ENCODE measurements around the gene HS3ST3B1.

HS3ST3B1 gene

DNA sequence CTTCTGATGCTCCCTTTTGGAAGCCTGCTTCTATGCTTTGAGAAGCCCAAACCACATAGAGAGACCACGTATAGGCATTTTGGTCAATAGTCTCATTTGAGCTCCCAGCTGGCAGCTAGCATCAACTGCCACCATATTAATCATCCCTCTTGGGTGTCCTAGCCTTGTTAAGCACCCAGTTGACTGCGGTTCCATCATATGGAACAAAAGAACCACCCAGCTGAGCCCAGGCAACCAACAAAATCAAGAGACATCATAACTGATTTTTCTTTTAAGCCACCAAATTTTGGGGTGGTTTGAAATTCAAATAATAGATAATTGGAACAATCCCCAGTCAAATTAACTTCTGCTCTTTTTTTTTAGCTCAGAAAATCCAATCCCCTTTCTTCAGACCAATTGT lies 53.9 kb downstream of the HS3ST3B1 start:
- Histone ChIP-seq H3K36me3 (ENCODE audit: insufficient read depth, low read length) (no peaks in the 10 kb centered on the region), H3K4me1 (ENCODE audit: control insufficient read depth, insufficient read depth, low read length, unreplicated experiment) (no peaks in the 10 kb centered on the region), H3K27ac (ENCODE audit: low read depth, low read length) (no peak overlapping the region), H3K27me3 (ENCODE audit: insufficient read depth, low read length) (no peaks in the 10 kb centered on the region), H3K79me2 (ENCODE audit: control insufficient read depth, insufficient read depth, low read length, unreplicated experiment) (no peaks in the 10 kb centered on the region), H3K4me3 (ENCODE audit: low read depth, low read length) (no peak overlapping the region), H2AFZ (ENCODE audit: low read length, unreplicated experiment) (no peak overlapping the region)

DNA sequence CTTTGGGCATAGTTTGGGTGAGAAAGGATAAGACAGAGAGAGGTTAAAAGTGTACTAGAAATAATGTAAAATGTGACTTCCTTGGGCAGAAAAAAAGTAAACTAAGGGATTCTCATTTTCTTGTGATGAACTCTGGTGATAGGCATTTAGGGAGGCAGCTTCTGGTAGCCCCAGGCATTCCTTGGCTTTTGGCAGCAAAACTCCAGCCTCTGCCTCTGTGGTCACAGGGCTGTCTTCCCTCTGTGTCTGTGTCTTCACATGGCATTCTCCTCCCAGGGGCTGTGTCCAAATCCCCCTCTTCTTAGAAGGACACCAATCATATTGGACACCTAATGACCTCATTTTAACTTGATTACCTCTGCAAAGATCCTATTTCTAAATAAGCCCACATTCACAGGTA lies 54.7 kb downstream of the HS3ST3B1 start:
- Histone ChIP-seq H3K4me3 (ENCODE audit: low read depth, low read length) (no peak overlapping the region), H2AFZ (ENCODE audit: low read length, unreplicated experiment) (no peak overlapping the region), H3K36me3 (ENCODE audit: insufficient read depth, low read length) (no peaks in the 10 kb centered on the region), H3K79me2 (ENCODE audit: control insufficient read depth, insufficient read depth, low read length, unreplicated experiment) (no peaks in the 10 kb centered on the region), H3K27ac (ENCODE audit: low read depth, low read length) (no peak overlapping the region), H3K27me3 (ENCODE audit: insufficient read depth, low read length) (no peaks in the 10 kb centered on the region), H3K4me1 (ENCODE audit: control insufficient read depth, insufficient read depth, low read length, unreplicated experiment) (no peaks in the 10 kb centered on the region)

DNA sequence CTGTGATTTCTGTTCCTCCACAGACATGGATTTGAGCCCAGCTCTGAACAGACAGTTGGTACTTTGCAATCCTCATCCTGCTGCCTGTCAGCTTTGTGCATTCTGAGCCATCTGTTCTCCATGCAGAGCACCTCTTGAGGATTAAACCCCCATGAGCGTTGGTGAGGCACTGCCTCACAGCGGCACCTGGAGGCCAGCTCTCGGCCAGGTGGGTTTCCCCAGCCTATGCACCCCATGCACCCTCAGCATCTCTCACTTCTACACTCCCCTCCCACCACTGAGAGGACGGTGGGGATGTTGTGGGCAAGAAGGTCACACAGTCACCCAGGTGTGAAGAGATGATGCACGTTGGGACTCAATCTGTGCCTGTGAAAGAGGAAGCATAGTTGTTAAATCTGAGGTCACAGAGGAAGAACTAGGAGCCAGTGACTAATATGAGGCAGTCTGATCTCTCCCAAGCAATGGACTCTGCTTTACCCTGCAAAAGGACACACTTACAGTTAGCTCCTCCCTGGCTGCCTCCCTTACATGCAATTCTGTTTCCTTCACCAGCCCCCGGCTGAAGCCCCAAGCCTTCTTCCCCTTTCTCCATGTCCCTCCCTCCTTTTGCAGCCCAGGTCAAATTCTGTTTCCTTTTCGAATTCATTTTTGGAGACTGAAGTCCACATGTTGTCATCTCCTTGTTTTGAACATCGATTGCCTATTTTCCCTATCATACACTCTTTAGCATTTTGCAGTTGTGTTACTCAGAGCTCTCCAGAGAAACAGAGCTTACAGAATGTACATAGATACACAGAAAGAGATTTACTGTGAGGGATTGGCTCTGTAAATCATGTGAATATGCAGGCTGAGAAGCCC lies 58.5 kb downstream of the HS3ST3B1 start:
- no peaks in the 10 kb centered on the region for H3K27me3 ChIP-seq (ENCODE audit: insufficient read depth, low read length)
- H3K36me3 ChIP-seq (ENCODE audit: insufficient read depth, low read length) = no peaks in the 10 kb centered on the region
- H3K79me2 ChIP-seq (ENCODE audit: control insufficient read depth, insufficient read depth, low read length, unreplicated experiment) = no peaks in the 10 kb centered on the region
- H3K4me1 ChIP-seq (ENCODE audit: control insufficient read depth, insufficient read depth, low read length, unreplicated experiment) = no peaks in the 10 kb centered on the region
- H3K27ac ChIP-seq (ENCODE audit: low read depth, low read length) = no peak overlapping the region
- H2AFZ ChIP-seq (ENCODE audit: low read length, unreplicated experiment) = no peak overlapping the region
- no peak overlapping the region for H3K4me3 ChIP-seq (ENCODE audit: low read depth, low read length)

DNA sequence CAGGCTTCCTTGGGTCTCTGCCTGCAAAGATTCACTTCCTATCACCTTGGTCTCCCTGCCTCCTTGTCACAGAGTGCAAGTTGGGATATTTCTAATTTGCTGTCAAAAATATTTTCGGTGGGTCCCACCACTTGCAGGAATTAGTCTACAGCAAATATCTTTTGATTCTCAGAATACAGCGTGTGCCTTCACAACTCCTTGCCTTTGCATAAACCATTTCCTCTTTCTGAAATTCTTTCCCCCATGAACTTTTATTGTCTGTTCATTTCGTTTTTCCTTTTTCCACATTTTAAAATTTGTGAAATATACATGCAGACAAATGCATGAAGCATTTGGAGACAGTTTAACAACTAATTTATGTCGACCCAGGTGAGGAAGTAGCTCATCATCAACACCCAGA lies 60.0 kb downstream of the HS3ST3B1 start:
- Histone ChIP-seq H3K4me3 (ENCODE audit: low read depth, low read length) (no peak overlapping the region), H3K27ac (ENCODE audit: low read depth, low read length) (no peak overlapping the region), H3K79me2 (ENCODE audit: control insufficient read depth, insufficient read depth, low read length, unreplicated experiment) (no peaks in the 10 kb centered on the region), H3K27me3 (ENCODE audit: insufficient read depth, low read length) (no peaks in the 10 kb centered on the region), H3K36me3 (ENCODE audit: insufficient read depth, low read length) (no peaks in the 10 kb centered on the region), H2AFZ (ENCODE audit: low read length, unreplicated experiment) (no peak overlapping the region), H3K4me1 (ENCODE audit: control insufficient read depth, insufficient read depth, low read length, unreplicated experiment) (no peaks in the 10 kb centered on the region)

DNA sequence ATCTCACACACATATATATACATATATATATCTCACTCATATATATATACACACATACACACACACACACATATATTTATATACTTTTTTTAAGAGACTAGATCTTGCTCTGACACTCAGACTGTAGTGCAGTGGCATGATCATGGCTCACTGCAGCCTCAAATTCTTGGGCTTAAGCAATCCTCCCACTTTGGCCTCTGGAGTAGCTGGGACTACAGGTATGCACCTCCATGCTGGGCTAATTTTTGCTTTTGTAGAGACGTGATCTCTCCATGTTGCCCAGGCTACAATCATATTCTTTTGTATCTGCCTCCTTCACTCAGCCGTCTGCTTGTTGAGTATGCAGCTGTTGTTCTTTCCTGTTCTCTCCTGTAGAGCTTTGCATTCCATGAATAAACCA lies 60.6 kb downstream of the HS3ST3B1 start:
- Histone ChIP-seq H3K27ac (ENCODE audit: low read depth, low read length) (no peak overlapping the region), H3K4me1 (ENCODE audit: control insufficient read depth, insufficient read depth, low read length, unreplicated experiment) (no peaks in the 10 kb centered on the region), H2AFZ (ENCODE audit: low read length, unreplicated experiment) (no peak overlapping the region)

DNA sequence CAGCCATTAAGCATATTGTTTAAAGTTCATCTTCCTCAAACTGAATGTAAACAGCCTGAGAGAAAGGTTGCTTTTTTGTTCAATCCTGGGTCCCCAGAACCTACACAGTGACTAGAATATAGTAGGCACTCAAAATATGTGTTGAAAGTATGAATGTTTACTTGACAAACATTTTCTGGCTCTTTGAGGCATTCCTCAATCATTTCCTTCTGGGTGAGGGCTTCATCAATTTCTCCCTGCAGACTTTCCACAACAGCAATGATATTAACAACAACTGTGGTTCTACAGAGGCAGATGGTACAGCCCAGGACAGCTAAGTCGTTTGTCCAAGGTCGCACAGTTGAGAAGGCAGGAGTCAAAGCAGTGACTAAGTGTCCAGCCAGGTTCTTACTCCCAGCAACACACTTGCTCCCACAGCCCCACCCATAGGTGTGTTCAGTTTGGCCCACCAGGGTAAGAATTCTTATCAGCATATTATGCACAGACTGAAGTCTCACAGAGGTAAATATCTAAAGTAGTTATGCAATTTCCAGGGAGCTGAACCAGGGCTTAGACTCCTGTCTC lies 61.1 kb downstream of the HS3ST3B1 start:
- Histone ChIP-seq H3K79me2 (ENCODE audit: control insufficient read depth, insufficient read depth, low read length, unreplicated experiment) (no peaks in the 10 kb centered on the region), H3K4me3 (ENCODE audit: low read depth, low read length) (no peak overlapping the region), H3K4me1 (ENCODE audit: control insufficient read depth, insufficient read depth, low read length, unreplicated experiment) (no peaks in the 10 kb centered on the region), H2AFZ (ENCODE audit: low read length, unreplicated experiment) (no peak overlapping the region), H3K27ac (ENCODE audit: low read depth, low read length) (no peak overlapping the region), H3K36me3 (ENCODE audit: insufficient read depth, low read length) (no peaks in the 10 kb centered on the region), H3K27me3 (ENCODE audit: insufficient read depth, low read length) (no peaks in the 10 kb centered on the region)

More for the DNA sequence above, 60.6 kb downstream of the HS3ST3B1 start:
- Histone ChIP-seq H3K36me3 (ENCODE audit: insufficient read depth, low read length) (no peaks in the 10 kb centered on the region), H3K79me2 (ENCODE audit: control insufficient read depth, insufficient read depth, low read length, unreplicated experiment) (no peaks in the 10 kb centered on the region), H3K27me3 (ENCODE audit: insufficient read depth, low read length) (no peaks in the 10 kb centered on the region), H3K4me3 (ENCODE audit: low read depth, low read length) (no peak overlapping the region)

DNA sequence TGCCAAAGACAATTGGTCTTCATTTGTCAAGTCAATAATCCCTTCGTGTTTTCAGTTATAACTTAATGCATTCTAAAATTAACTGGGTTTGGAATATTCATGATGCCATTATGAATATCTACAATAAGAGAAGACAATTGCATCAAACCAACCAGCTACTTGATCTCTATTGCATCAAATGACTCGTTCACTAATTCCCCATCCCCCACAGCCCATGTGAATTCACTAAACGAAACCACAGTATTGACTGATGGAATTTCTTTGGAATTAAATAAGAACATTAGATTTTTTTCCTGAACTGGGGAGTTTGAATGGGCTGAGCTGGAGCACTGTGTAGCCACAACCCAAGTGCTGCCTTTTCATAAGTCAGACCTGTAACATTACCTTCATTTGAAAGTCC lies 65.3 kb downstream of the HS3ST3B1 start:
- Histone ChIP-seq H2AFZ (ENCODE audit: low read length, unreplicated experiment) (no peak overlapping the region), H3K27ac (ENCODE audit: low read depth, low read length) (no peak overlapping the region), H3K4me3 (ENCODE audit: low read depth, low read length) (no peak overlapping the region), H3K4me1 (ENCODE audit: control insufficient read depth, insufficient read depth, low read length, unreplicated experiment) (no peaks in the 10 kb centered on the region), H3K79me2 (ENCODE audit: control insufficient read depth, insufficient read depth, low read length, unreplicated experiment) (no peaks in the 10 kb centered on the region), H3K36me3 (ENCODE audit: insufficient read depth, low read length) (no peaks in the 10 kb centered on the region), H3K27me3 (ENCODE audit: insufficient read depth, low read length) (no peaks in the 10 kb centered on the region)

DNA sequence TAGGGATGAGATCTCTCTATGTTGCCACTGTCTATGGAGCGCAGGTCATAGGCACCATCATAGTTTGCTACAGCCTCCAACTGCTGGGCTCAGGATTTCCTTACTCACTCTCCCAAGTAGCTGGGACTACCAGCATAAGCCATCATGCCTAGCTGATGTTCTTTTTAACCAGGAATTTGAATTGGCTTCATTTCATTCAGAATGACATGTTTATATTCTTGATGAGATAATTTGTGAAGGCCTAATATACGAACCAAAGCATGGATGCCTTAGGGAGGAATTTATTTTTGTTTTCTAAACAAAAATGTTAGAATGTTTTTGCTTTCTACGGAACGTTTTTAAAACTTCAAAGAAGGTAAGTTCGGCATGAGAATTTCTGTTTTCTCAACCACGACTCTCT lies 71.6 kb downstream of the HS3ST3B1 start:
- H3K27ac ChIP-seq (ENCODE audit: low read depth, low read length) = no peak overlapping the region
- no peaks in the 10 kb centered on the region for H3K36me3 ChIP-seq (ENCODE audit: insufficient read depth, low read length)
- H2AFZ ChIP-seq (ENCODE audit: low read length, unreplicated experiment) = no peak overlapping the region

GRCh38 chr17:14372905-14373613 lies 72.2 kb downstream of the HS3ST3B1 start:
- Histone ChIP-seq H2AFZ (ENCODE audit: low read length, unreplicated experiment) (no peak overlapping the region), H3K4me3 (ENCODE audit: low read depth, low read length) (no peak overlapping the region), H3K36me3 (ENCODE audit: insufficient read depth, low read length) (no peaks in the 10 kb centered on the region), H3K4me1 (ENCODE audit: control insufficient read depth, insufficient read depth, low read length, unreplicated experiment) (peaks cover 11% of the 10 kb centered on the region), H3K27ac (ENCODE audit: low read depth, low read length) (peak overlapping the region; percentile 38; the same call in 1 of the 2 replicates), H3K79me2 (ENCODE audit: control insufficient read depth, insufficient read depth, low read length, unreplicated experiment) (no peaks in the 10 kb centered on the region), H3K27me3 (ENCODE audit: insufficient read depth, low read length) (no peaks in the 10 kb centered on the region)

More for the DNA sequence above, 71.6 kb downstream of the HS3ST3B1 start:
- no peak overlapping the region for H3K4me3 ChIP-seq (ENCODE audit: low read depth, low read length)
- H3K27me3 ChIP-seq (ENCODE audit: insufficient read depth, low read length) = no peaks in the 10 kb centered on the region
- no peaks in the 10 kb centered on the region for H3K79me2 ChIP-seq (ENCODE audit: control insufficient read depth, insufficient read depth, low read length, unreplicated experiment)
- H3K4me1 ChIP-seq (ENCODE audit: control insufficient read depth, insufficient read depth, low read length, unreplicated experiment) = peaks cover 11% of the 10 kb centered on the region

DNA sequence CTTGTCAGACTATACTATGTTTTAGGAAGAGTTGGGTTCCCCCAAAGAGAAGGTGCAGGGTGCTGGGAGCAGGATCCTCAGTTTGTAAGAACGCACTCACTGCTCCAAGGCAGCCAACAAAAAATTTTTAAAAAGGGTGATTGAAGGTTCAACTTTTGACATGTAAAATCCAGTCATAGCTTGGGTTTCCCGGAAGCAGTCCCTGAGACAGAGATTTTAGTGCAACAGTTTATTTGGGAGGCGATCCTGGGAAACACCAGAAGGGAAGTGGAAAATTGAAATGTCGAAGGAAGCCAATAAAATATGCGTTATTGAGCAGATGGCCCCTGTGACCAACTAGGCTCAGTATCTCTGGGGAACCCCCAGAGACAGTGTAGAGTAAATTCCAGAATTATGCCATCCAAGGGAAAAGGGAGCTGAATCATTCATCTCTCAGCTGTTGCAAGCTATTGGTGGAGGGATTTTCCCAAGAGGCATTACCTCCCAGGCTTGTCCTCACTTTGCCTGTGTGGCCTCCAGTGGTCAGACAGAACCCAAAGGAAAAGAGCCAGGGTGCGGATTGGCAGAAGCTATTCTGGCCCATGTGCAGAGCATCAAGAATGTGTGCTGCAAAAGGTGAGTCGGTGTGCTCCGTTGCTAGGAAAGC lies 72.9 kb downstream of the HS3ST3B1 start:
- H3K27me3 ChIP-seq (ENCODE audit: insufficient read depth, low read length) = no peaks in the 10 kb centered on the region
- no peaks in the 10 kb centered on the region for H3K79me2 ChIP-seq (ENCODE audit: control insufficient read depth, insufficient read depth, low read length, unreplicated experiment)
- H3K27ac ChIP-seq (ENCODE audit: low read depth, low read length) = peak overlapping the region; percentile 38; the same call in 1 of the 2 replicates
- H2AFZ ChIP-seq (ENCODE audit: low read length, unreplicated experiment) = no peak overlapping the region
- H3K4me1 ChIP-seq (ENCODE audit: control insufficient read depth, insufficient read depth, low read length, unreplicated experiment) = peaks cover 11% of the 10 kb centered on the region
- H3K4me3 ChIP-seq (ENCODE audit: low read depth, low read length) = no peak overlapping the region
- no peaks in the 10 kb centered on the region for H3K36me3 ChIP-seq (ENCODE audit: insufficient read depth, low read length)

Measured in ACC112 (cell line).